HCT116 (cell line): Measurements from ENCODE around the gene LGALS9. TPM values are rescaled to one million over a fixed set of nuclear protein-coding genes. Genes with fewer than 3 reads are reported as not detected.
A peak's percentile ranks its signal among the peaks of the same experiment; 100 is the strongest.
"Not testable (repeated sequence)": the region's sequence is repeated elsewhere in the genome, so short reads cannot be mapped to it uniquely, and the experiment has no call there.

ENCODE experiments used
- ATAC-seq: fragments of 200-7000 bp; cut with Tn5 transposase; 2 replicates; pipeline ENCODE4 v1.9.1; 2020; ENCODE audit warnings: mild to moderate bottlenecking, moderate library complexity
- BruUV-seq: library from RNA; stranded (reverse); fragments of 400-500 nt; replicated peaks from 2 replicates; lab custom pipeline; 2021; lab: Mats Ljungman, UMichigan
- CTCF ChIA-PET: fragments of 300-600 bp; sonication (Branson Sonifier 250); formaldehyde crosslinking; loops from one replicate; lab custom pipeline; 2021; ENCODE audit warnings: antibody characterized with exemption; lab: Charles Lee
- POLR2A ChIA-PET: fragments of 300-600, 350-600 bp; sonication (Branson Sonifier 250); formaldehyde crosslinking; loops from one replicate; lab custom pipeline; 2021; ENCODE audit warnings: antibody characterized with exemption; lab: Charles Lee
- RAD21 ChIA-PET, 2 experiments: fragments of 300-600 bp; sonication (Branson Sonifier 250); formaldehyde crosslinking; loops; one replicate each; lab custom pipeline; 2023; ENCODE audit warnings: low total read pairs in 2 of 2; ENCODE audit not compliant: uncharacterized antibody in 2 of 2, unreplicated experiment in 2 of 2, low non-redundant PET in 1 of 2; lab: Charles Lee
- DNase-seq: peaks from one replicate; pipeline ENCODE4 v3.0.0-alpha.2; 2010; ENCODE audit warnings: low read depth, low spot score
- H2AFZ ChIP-seq: fragments of 200-600 bp; shearing (Covaris generic), sonication (generic); 2 replicates; pipeline ENCODE4 v1.6.1; 2017; ENCODE audit warnings: low read depth, mixed run types, mixed read lengths, antibody characterized with exemption, low read length; ENCODE audit not compliant: poor library complexity, severe bottlenecking
- H3K27ac ChIP-seq: 2 replicates; pipeline ENCODE4 v1.5.1; 2012; ENCODE audit warnings: low read depth, low read length
- H3K27me3 ChIP-seq: fragments of 200-600 bp; sonication (generic); 2 replicates; pipeline ENCODE4 v1.6.1; 2016; ENCODE audit warnings: mixed run types, low read length, mixed read lengths; ENCODE audit not compliant: insufficient read depth
- H3K36me3 ChIP-seq, 2 experiments: fragments of 200-500 bp in 1 of 2; fragments of 200-600 bp in 1 of 2; sonication (Bioruptor generic) in 1 of 2; sonication (generic) in 1 of 2; 2 replicates each; pipeline versions ENCODE4 v1.5.1 to v1.6.1; 2014 to 2016; ENCODE audit warnings: low read length in 2 of 2, inconsistent platforms in 1 of 2, mixed read lengths in 1 of 2, mixed run types in 1 of 2; ENCODE audit not compliant: insufficient read depth in 2 of 2, control insufficient read depth in 1 of 2
- H3K4me1 ChIP-seq, 2 experiments: fragments of 200-600 bp in 1 of 2; sonication (generic) in 1 of 2; 2 replicates each; pipeline versions ENCODE4 v1.5.1 to v1.6.1; 2012 to 2017; ENCODE audit warnings: low read length in 2 of 2, inconsistent platforms in 1 of 2, mild to moderate bottlenecking in 1 of 2, mixed read lengths in 1 of 2, mixed run types in 1 of 2, moderate library complexity in 1 of 2; ENCODE audit not compliant: insufficient read depth in 2 of 2, control insufficient read depth in 1 of 2
- H3K4me2 ChIP-seq: fragments of 200-600 bp; sonication (generic); 2 replicates; pipeline ENCODE4 v1.6.1; 2017; ENCODE audit warnings: mixed run types, low read length, mixed read lengths
- H3K4me3 ChIP-seq, 2 experiments: fragments of 200-600 bp in 1 of 2; sonication (generic) in 1 of 2; replicated peaks in 1 of 2; 2 replicates each; pipeline ENCODE4 v1.5.1; 2011 to 2016; ENCODE audit warnings: low read length in 2 of 2, control low read depth in 1 of 2, low read depth in 1 of 2, mild to moderate bottlenecking in 1 of 2, mixed read lengths in 1 of 2, mixed run types in 1 of 2
- H3K79me2 ChIP-seq: fragments of 200-600 bp; sonication (generic); 2 replicates; pipeline ENCODE4 v1.6.1; 2017; ENCODE audit warnings: mild to moderate bottlenecking, mixed run types, low read length, moderate library complexity, mixed read lengths; ENCODE audit not compliant: insufficient read depth
- H3K9ac ChIP-seq: fragments of 200-600 bp; sonication (generic); 2 replicates; pipeline ENCODE4 v1.6.1; 2016; ENCODE audit warnings: low read length, mixed read lengths
- H3K9me2 ChIP-seq: fragments of 200-600 bp; sonication (generic), shearing (Covaris generic); 2 replicates; pipeline ENCODE4 v1.6.1; 2017; ENCODE audit warnings: mixed run types, mild to moderate bottlenecking, moderate library complexity; ENCODE audit not compliant: insufficient read depth
- H3K9me3 ChIP-seq, 2 experiments: fragments of 200-500 bp in 1 of 2; fragments of 200-600 bp in 1 of 2; sonication (Bioruptor generic) in 1 of 2; sonication (generic) in 1 of 2; 2 replicates each; pipeline ENCODE4 v1.6.1; 2014 to 2017; ENCODE audit warnings: low read length in 2 of 2, mixed read lengths in 2 of 2, inconsistent platforms in 1 of 2, low read depth in 1 of 2, mild to moderate bottlenecking in 1 of 2, mixed run types in 1 of 2, moderate library complexity in 1 of 2; ENCODE audit not compliant: control insufficient read depth in 1 of 2, insufficient read depth in 1 of 2
- H4K20me1 ChIP-seq: fragments of 200-600 bp; sonication (generic), shearing (Covaris generic); 2 replicates; pipeline ENCODE4 v1.6.1; 2017; ENCODE audit warnings: mixed run types, mild to moderate bottlenecking, moderate library complexity; ENCODE audit not compliant: insufficient read depth
- CTCF ChIP-seq, 3 experiments: fragments of 200-600 bp in 1 of 3; sonication (generic) in 1 of 3; IDR thresholded peaks in 2 of 3; conservative IDR thresholded peaks in 1 of 3; 2 replicates each; pipeline ENCODE4 v1.5.1; 2012 to 2017; ENCODE audit warnings: low read depth in 2 of 3, low read length in 2 of 3, antibody characterized with exemption in 1 of 3, borderline replicate concordance in 1 of 3, control low read depth in 1 of 3, mild to moderate bottlenecking in 1 of 3, mixed read lengths in 1 of 3, mixed run types in 1 of 3, moderate library complexity in 1 of 3; ENCODE audit not compliant: insufficient read depth in 1 of 3
- EZH2 ChIP-seq: fragments of 200-600 bp; sonication (generic); IDR thresholded peaks from 2 replicates; pipeline ENCODE4 v1.6.1; 2017; ENCODE audit warnings: antibody characterized with exemption, mixed run types
- EZH2phosphoT487 ChIP-seq: fragments of 200-600 bp; IDR thresholded peaks from 2 replicates; pipeline ENCODE4 v1.6.1; 2018; ENCODE audit warnings: antibody characterized with exemption, borderline replicate concordance
- REST ChIP-seq: IDR thresholded peaks from 2 replicates; pipeline ENCODE4 v1.6.1; 2012; ENCODE audit warnings: low read depth
- intact Hi-C: fragments of 100-400 bp; cut with micrococcal nuclease; formaldehyde crosslinking; loops from 2 replicates; pipeline ENCODE4 v1.10.0; 2022
- total RNA-seq: library from RNA; stranded (reverse); gene quantifications from one replicate; pipeline ENCODE4 v1.2.1, GENCODE V29; 2021; ENCODE audit not compliant: unreplicated experiment

Gene LGALS9
- total RNA-seq, 1 experiment from 2014 or later = 1.9 TPM

- Histone ChIP-seq H3K4me1 (0 out of 4 replicates have a peak, but pooled peaks cover 0 to 4% of the 10 kb centered on the region in 2 experiments), H3K4me3 (no peak overlapping the region), H3K27ac (no peak overlapping the region), H3K79me2 (no peaks in the 10 kb centered on the region), H3K4me2 (no peak overlapping the region), H3K27me3 (no peaks in the 10 kb centered on the region), H4K20me1 (no peaks in the 10 kb centered on the region), H3K36me3 (no peaks in the 10 kb centered on the region), H3K9me2 (no peaks in the 10 kb centered on the region), H2AFZ (no peak overlapping the region), H3K9me3 (no peaks in the 10 kb centered on the region), H3K9ac (no peak overlapping the region)
- TF ChIP-seq EZH2phosphoT487 (no peak), EZH2 (no peak), REST (no peak)
- no TSS peak for BruUV-seq
- POLR2A ChIA-PET = no interaction called here
- intact Hi-C loops = no loop called here
- CTCF ChIA-PET = interaction anchor here (1.1 kb wide), 1 partner anchor 34 kb away, joined by 4 read pairs; no protein-coding TSS in a partner anchor
- RAD21 ChIA-PET = no interaction called here
- ATAC-seq = no peak
- no peak for DNase-seq
Measured at GRCh38 chr17:27644586-27644985, 13.6 kb downstream of the LGALS9 start.

GRCh38 chr17:27645621-27646020 is 14.6 kb downstream of the LGALS9 start:
- peak in 2 of 3 experiments; percentile 14 to 30; a peak in 3 of 6 replicates for TF ChIP-seq CTCF (IDR thresholded peaks at IDR 0.05 in 2 of 3, conservative IDR thresholded peaks at IDR 0.05 in 1 of 3; ENCODE audit: borderline replicate concordance in 1 of 3, insufficient read depth in 1 of 3, low read depth in 2 of 3, low read length in 2 of 3)
- H3K27ac ChIP-seq, H3K36me3 ChIP-seq, H3K4me2 ChIP-seq, POLR2A ChIA-PET, DNase-seq, H3K4me3 ChIP-seq, H3K9me3 ChIP-seq, BruUV-seq, intact Hi-C loops, H4K20me1 ChIP-seq, H3K9ac ChIP-seq, H3K27me3 ChIP-seq, CTCF ChIA-PET, H3K4me1 ChIP-seq, RAD21 ChIA-PET, H3K9me2 ChIP-seq, H3K79me2 ChIP-seq, H2AFZ ChIP-seq: not testable (repeated sequence)
- ATAC-seq = peak; percentile 89
